Measurements from ENCODE around the gene KLC1. TPM values are rescaled to one million over a fixed set of nuclear protein-coding genes. Genes with fewer than 3 reads are reported as not detected.

The KLC1 gene
- total RNA-seq, 2 experiments from 2014 or later, result 97.5 to 101 TPM

GRCh38 chr14:103671911-103672310 lies 42.9 kb downstream of the KLC1 start:
- no peak overlapping the region for H3K27ac Mint-ChIP-seq
- POLR2A ChIA-PET, result no interaction called here
- intact Hi-C loops (cut with micrococcal nuclease), result no loop called here

GRCh38 chr14:103675957-103676356 lies 46.9 kb downstream of the KLC1 start:
- no peaks in the 10 kb centered on the region for H3K27me3 Mint-ChIP-seq
- ChIA-PET POLR2A (no interaction called here), CTCF (no interaction called here)
- peaks cover 57% of the 10 kb centered on the region for H3K36me3 Mint-ChIP-seq (ENCODE audit: low read depth)
- no peaks in the 10 kb centered on the region for H3K9me3 Mint-ChIP-seq
- no peak overlapping the region for H3K27ac Mint-ChIP-seq
- H3K4me3 Mint-ChIP-seq, result no peak overlapping the region
- no peak for TF ChIP-seq CTCF (IDR thresholded peaks at IDR 0.05)
- ATAC-seq, result no peak
- H3K4me1 Mint-ChIP-seq (ENCODE audit: low read depth), result peaks cover 8% of the 10 kb centered on the region
- DNase-seq, result no peak
- intact Hi-C loops (cut with micrococcal nuclease), result loop anchor here (5.0 kb wide), 1 partner anchor 104 kb away; no protein-coding TSS in a partner anchor

More at GRCh38 chr14:103671911-103672310, 42.9 kb downstream of the KLC1 start:
- peaks cover 46% of the 10 kb centered on the region for H3K36me3 Mint-ChIP-seq (ENCODE audit: low read depth)
- DNase-seq (no peak), ATAC-seq (no peak)
- no peaks in the 10 kb centered on the region for H3K4me1 Mint-ChIP-seq (ENCODE audit: low read depth)
- TF ChIP-seq CTCF (IDR thresholded peaks at IDR 0.05), result no peak
- no peak overlapping the region for H3K4me3 Mint-ChIP-seq
- CTCF ChIA-PET, result no interaction called here
- no peaks in the 10 kb centered on the region for H3K27me3 Mint-ChIP-seq
- H3K9me3 Mint-ChIP-seq, result no peaks in the 10 kb centered on the region

- ATAC-seq (no peak), DNase-seq (no peak)
- Mint-ChIP-seq H3K27ac (no peak overlapping the region), H3K36me3 (ENCODE audit: low read depth) (peaks cover 54% of the 10 kb centered on the region), H3K4me3 (no peak overlapping the region), H3K9me3 (no peaks in the 10 kb centered on the region), H3K27me3 (no peaks in the 10 kb centered on the region), H3K4me1 (ENCODE audit: low read depth) (peaks cover 8% of the 10 kb centered on the region)
- intact Hi-C loops (cut with micrococcal nuclease), result loop anchor here (5.0 kb wide), 1 partner anchor 105 kb away; no protein-coding TSS in a partner anchor
- TF ChIP-seq CTCF (IDR thresholded peaks at IDR 0.05), result no peak
- CTCF ChIA-PET, result interaction anchor here (1.4 kb wide), 1 partner anchor 114 kb away, joined by 3 read pairs; no protein-coding TSS in a partner anchor
- POLR2A ChIA-PET, result interaction anchor here (1.1 kb wide), 1 partner anchor 70 kb away, joined by 3 read pairs; no protein-coding TSS in a partner anchor
These were observed 48.1 kb downstream of the KLC1 start for GRCh38 chr14:103676881-103677675.

- no peaks in the 10 kb centered on the region for H3K27me3 Mint-ChIP-seq
- H3K27ac Mint-ChIP-seq, result peak overlapping the region; percentile 74
- ATAC-seq (peak; percentile 92), DNase-seq (peak; percentile 71)
- no peaks in the 10 kb centered on the region for H3K9me3 Mint-ChIP-seq
- intact Hi-C loops (cut with micrococcal nuclease), result loop anchor here (5.0 kb wide), 1 partner anchor 107 kb away; no protein-coding TSS in a partner anchor
- TF ChIP-seq CTCF (IDR thresholded peaks at IDR 0.05), result peak; percentile 57
- ChIA-PET CTCF (interaction anchor here (0.6 to 1.8 kb wide), 15 partner anchors 9 to 224 kb away, joined by 3 to 13 read pairs (median 4); no protein-coding TSS in a partner anchor), POLR2A (no interaction called here)
- no peak overlapping the region for H3K4me3 Mint-ChIP-seq
- H3K36me3 Mint-ChIP-seq (ENCODE audit: low read depth), result peaks cover 44% of the 10 kb centered on the region
- H3K4me1 Mint-ChIP-seq (ENCODE audit: low read depth), result peaks cover 8% of the 10 kb centered on the region
These were observed 50.3 kb downstream of the KLC1 start for GRCh38 chr14:103679351-103679750.
